GM18951 (cell line): Measurements from ENCODE around the gene GRIK2.
"Not testable (repeated sequence)": the region's sequence is repeated elsewhere in the genome, so short reads cannot be mapped to it uniquely, and the experiment has no call there.

Experiments
- POLR2A ChIP-seq: IDR thresholded peaks from 4 replicates; pipeline ENCODE4 v1.6.1; 2011; ENCODE audit warnings: mild to moderate bottlenecking; ENCODE audit not compliant: insufficient read length, insufficient read depth; ENCODE audit errors: extremely low read depth
- in situ Hi-C: fragments of 300-500 bp; cut with MboI; formaldehyde crosslinking; loops from one replicate; pipeline ENCODE4 v1.12.0; 2022; ENCODE audit warnings: low sequenced_read_pairs, mixed read lengths, inconsistent platforms; ENCODE audit not compliant: unreplicated experiment

GRIK2 gene

GRCh38 chr6:102051001-102051400 is 657.5 kb downstream of the GRIK2 start:
- TF ChIP-seq POLR2A: no peak
- in situ Hi-C loops: no loop called here

GRCh38 chr6:102051720-102052119 is 658.2 kb downstream of the GRIK2 start:
- no peak for TF ChIP-seq POLR2A
- in situ Hi-C loops: no loop called here

DNA sequence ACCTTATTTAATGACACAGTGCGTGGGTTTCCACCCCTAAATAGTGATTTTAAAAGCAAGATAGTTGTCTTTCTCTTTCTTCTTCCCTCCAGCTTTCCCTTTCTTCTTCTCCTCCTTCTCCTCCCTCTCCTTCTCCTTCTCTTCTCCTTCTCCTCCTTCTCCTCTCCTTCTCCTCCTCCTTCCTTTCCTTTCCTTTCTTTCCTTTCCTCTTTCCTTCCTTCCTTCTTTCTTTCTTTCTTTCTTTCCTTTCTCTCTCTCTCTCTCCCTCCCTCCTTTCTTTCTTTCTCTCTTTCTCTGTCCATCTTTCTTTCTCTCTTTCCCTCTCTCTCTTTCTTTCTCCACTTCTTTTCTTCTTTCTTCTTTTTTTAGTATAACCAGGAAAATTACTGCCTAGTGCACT is 670.6 kb downstream of the GRIK2 start:
- no peak for TF ChIP-seq POLR2A
- in situ Hi-C loops: no loop called here

DNA sequence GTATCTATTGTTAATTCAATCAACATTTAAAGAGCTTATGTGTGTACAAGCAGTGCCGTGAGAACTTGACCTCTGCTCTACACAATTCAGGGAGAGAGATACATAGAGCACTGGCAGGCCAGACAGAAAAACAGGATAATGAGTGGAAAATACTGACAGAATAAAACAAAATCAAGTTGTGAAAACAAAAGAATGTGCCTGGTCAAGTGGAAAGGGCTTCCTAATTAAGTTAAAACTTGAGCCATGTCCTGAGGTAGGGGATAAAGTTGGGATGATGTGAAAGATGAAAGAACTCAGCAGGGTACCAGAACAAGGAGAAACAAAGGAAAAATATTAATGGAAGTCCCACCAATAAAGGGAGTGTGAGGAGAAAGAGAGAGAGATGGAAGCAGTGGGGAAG is 672.8 kb downstream of the GRIK2 start:
- in situ Hi-C loops: no loop called here
- TF ChIP-seq POLR2A: no peak

DNA sequence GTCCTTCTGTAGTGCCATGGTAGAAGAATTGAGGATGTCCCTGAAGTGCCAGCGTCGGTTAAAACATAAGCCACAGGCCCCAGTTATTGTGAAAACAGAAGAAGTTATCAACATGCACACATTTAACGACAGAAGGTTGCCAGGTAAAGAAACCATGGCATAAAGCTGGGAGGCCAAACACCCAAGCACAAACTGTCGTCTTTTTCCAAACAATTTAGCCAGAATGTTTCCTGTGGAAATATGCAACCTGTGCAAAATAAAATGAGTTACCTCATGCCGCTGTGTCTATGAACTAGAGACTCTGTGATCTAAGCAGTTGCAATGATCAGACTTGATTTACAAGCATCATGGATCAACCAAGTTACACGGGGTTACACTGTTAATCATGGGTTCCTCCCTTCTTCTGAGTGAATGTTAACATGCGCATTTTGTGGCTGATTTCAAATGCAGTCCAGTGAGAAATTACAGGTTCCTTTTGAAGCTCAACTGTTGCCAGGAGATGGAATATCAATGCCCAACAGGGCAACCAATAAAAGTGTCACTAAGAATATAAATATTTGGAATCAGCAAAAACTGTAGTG is 674.9 kb downstream of the GRIK2 start:
- TF ChIP-seq POLR2A: no peak
- in situ Hi-C loops: no loop called here

DNA sequence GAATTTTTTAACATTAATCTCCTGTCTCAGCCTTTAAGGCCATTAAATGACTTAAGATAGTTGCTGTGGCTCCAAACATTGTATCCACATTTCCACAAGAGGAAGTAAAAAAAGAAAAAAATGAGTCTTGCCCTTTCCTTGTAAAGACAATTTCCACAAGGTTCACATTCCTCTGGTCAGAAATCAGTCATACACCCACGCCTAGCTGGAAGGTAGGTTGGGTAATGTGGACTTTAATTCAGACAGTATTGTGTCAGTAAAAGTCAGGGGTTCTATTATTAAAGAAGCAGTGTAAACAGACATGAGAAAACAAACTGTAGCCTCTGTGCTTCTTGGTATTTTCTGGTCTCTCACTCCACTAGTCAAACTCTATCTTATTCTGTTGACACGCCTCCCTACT is 682.0 kb downstream of the GRIK2 start:
- in situ Hi-C loops: no loop called here
- no peak for TF ChIP-seq POLR2A

GRCh38 chr6:102085257-102085656 is 691.7 kb downstream of the GRIK2 start:
- TF ChIP-seq POLR2A: no peak
- in situ Hi-C loops: no loop called here

- in situ Hi-C loops: not testable (repeated sequence)
These were observed 694.7 kb downstream of the GRIK2 start for GRCh38 chr6:102088160-102088559.

DNA sequence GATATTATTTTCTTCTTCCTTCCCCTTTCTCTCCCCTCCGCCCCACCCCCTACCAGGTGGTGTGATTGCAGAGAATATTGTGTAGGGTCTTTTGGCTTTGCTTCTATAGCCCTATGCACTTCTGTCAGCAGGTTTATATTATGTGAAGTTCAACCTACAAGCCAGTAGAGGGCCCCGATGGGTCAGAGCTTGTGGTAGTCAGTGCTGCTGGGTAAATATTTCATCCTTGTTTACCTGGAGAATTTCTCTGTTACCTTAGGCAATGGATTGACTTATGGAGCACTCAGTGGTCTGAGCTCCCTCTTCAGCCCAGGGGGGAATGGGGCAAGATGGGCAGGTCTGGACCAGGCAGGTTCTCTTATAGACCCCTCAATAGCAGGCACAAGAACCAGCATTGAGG is 720.9 kb downstream of the GRIK2 start:
- in situ Hi-C loops: no loop called here
- TF ChIP-seq POLR2A: no peak

- in situ Hi-C loops: no loop called here
- TF ChIP-seq POLR2A: no peak
These were observed 722.4 kb downstream of the GRIK2 start for GRCh38 chr6:102115911-102116310.

- TF ChIP-seq POLR2A: no peak
- in situ Hi-C loops: no loop called here
These were observed 724.5 kb downstream of the GRIK2 start for GRCh38 chr6:102118034-102118433.
